H1 (cell line): ENCODE measurements around the gene EGFLAM. TPM values are rescaled to one million over a fixed set of nuclear protein-coding genes. Genes with fewer than 3 reads are reported as not detected.
A peak's percentile ranks its signal among the peaks of the same experiment; 100 is the strongest.

ENCODE experiments used
- CTCF ChIA-PET: fragments of 300-600 bp; sonication (Branson Sonifier 250); formaldehyde crosslinking; loops from one replicate; lab custom pipeline; 2021; ENCODE audit not compliant: partially characterized antibody; lab: Charles Lee
- POLR2A ChIA-PET: fragments of 300-600 bp; sonication (Branson Sonifier 250); formaldehyde crosslinking; loops from one replicate; lab custom pipeline; 2021; ENCODE audit warnings: inconsistent platforms; ENCODE audit not compliant: partially characterized antibody; lab: Charles Lee
- DNase-seq, 2 experiments: peaks; one replicate each; pipeline versions ENCODE4 v3.0.0 to v3.0.0-alpha.2; 2010 to 2022; ENCODE audit warnings: low spot score in 2 of 2, low read depth in 1 of 2, mixed read lengths in 1 of 2
- FAIRE-seq: peaks from 2 replicates; lab custom pipeline; 2011; peaks lifted over from hg19 to GRCh38; lab: Jason Lieb, UNC
- H2AFZ ChIP-seq: 2 replicates; pipeline ENCODE4 v1.8.1; 2012; ENCODE audit warnings: low read length, inconsistent platforms
- H2AK5ac ChIP-seq: 2 replicates; pipeline ENCODE4 v1.6.1; 2013; ENCODE audit warnings: low read depth, low read length
- H2BK120ac ChIP-seq: replicated peaks from 2 replicates; pipeline ENCODE3; 2013; ENCODE audit warnings: low read depth, low read length, inconsistent platforms
- H2BK12ac ChIP-seq: 2 replicates; pipeline ENCODE4 v1.6.1; 2013; ENCODE audit warnings: low read depth, low read length
- H2BK15ac ChIP-seq: 2 replicates; pipeline ENCODE4 v1.6.1; 2013; ENCODE audit warnings: low read length
- H2BK20ac ChIP-seq: 2 replicates; pipeline ENCODE4 v1.6.1; 2013; ENCODE audit warnings: low read length
- H2BK5ac ChIP-seq: 2 replicates; pipeline ENCODE4 v1.6.1; 2013; ENCODE audit warnings: low read depth, low read length
- H3K14ac ChIP-seq: 2 replicates; pipeline ENCODE4 v1.6.1; 2013; ENCODE audit warnings: inconsistent platforms; ENCODE audit not compliant: insufficient read length
- H3K18ac ChIP-seq: 2 replicates; pipeline ENCODE4 v1.6.1; 2013; ENCODE audit warnings: low read length; ENCODE audit errors: extremely low read depth
- H3K23ac ChIP-seq: 2 replicates; pipeline ENCODE4 v1.6.1; 2013; ENCODE audit warnings: inconsistent platforms; ENCODE audit not compliant: insufficient read length
- H3K23me2 ChIP-seq: 2 replicates; pipeline ENCODE4 v1.6.1; 2013; ENCODE audit warnings: low read depth, low read length
- H3K27ac ChIP-seq: 2 replicates; pipeline ENCODE4 v1.6.1; 2011; ENCODE audit warnings: low read depth, low read length, inconsistent platforms
- H3K27me3 ChIP-seq, 4 experiments: replicated peaks in 1 of 4; 1 replicate in 1 of 4; 2 replicates in 3 of 4; pipeline versions ENCODE4 v1.6.1 to v1.8.1; 2011 to 2013; ENCODE audit warnings: low read length in 3 of 4, mild to moderate bottlenecking in 3 of 4, inconsistent platforms in 2 of 4, mixed read lengths in 2 of 4, moderate library complexity in 1 of 4; ENCODE audit not compliant: control insufficient read depth in 3 of 4, insufficient read depth in 3 of 4; ENCODE audit errors: extremely low read depth in 1 of 4
- H3K36me3 ChIP-seq, 4 experiments: 2 replicates each; pipeline versions ENCODE4 v1.6.1 to v1.8.1; 2011 to 2013; ENCODE audit warnings: mild to moderate bottlenecking in 4 of 4, low read length in 3 of 4, moderate library complexity in 2 of 4, control low read depth in 1 of 4, inconsistent platforms in 1 of 4; ENCODE audit not compliant: insufficient read depth in 4 of 4, control insufficient read depth in 2 of 4
- H3K4ac ChIP-seq: replicated peaks from 2 replicates; pipeline ENCODE3; 2013; ENCODE audit warnings: low read length, low read depth, mixed read lengths, inconsistent platforms; ENCODE audit not compliant: insufficient read length
- H3K4me1 ChIP-seq, 4 experiments: replicated peaks in 1 of 4; 1 replicate in 1 of 4; 2 replicates in 3 of 4; pipeline versions ENCODE4 v1.6.1 to v1.8.1; 2011 to 2013; ENCODE audit warnings: low read length in 3 of 4, inconsistent platforms in 2 of 4, mixed read lengths in 1 of 4; ENCODE audit not compliant: insufficient read depth in 4 of 4, control insufficient read depth in 3 of 4
- H3K4me2 ChIP-seq, 2 experiments: 2 replicates each; pipeline versions ENCODE4 v1.6.1 to v1.8.1; 2011 to 2013; ENCODE audit warnings: low read depth in 2 of 2, low read length in 2 of 2, control low read depth in 1 of 2, inconsistent platforms in 1 of 2, mild to moderate bottlenecking in 1 of 2; ENCODE audit not compliant: insufficient read depth in 1 of 2
- H3K4me3 ChIP-seq, 4 experiments: fragments of 200-600, 300-600 bp in 1 of 4; sonication (generic), shearing (Covaris generic), sonication (Bioruptor Twin) in 1 of 4; 2 replicates each; pipeline versions ENCODE4 v1.5.1 to v1.8.1; 2011 to 2016; ENCODE audit warnings: low read length in 4 of 4, low read depth in 3 of 4, control low read depth in 2 of 4, inconsistent platforms in 2 of 4, mild to moderate bottlenecking in 2 of 4, mixed read lengths in 1 of 4, moderate library complexity in 1 of 4; ENCODE audit not compliant: insufficient read depth in 2 of 4; ENCODE audit errors: extremely low read depth in 1 of 4
- H3K56ac ChIP-seq: replicated peaks from 2 replicates; pipeline ENCODE3; 2013; ENCODE audit warnings: low read depth, mild to moderate bottlenecking, mixed read lengths, low read length, inconsistent platforms; ENCODE audit not compliant: insufficient read length
- H3K79me1 ChIP-seq: 2 replicates; pipeline ENCODE4 v1.6.1; 2013; ENCODE audit warnings: low read depth, low read length, control low read depth
- H3K79me2 ChIP-seq, 2 experiments: 2 replicates each; pipeline versions ENCODE4 v1.6.1 to v1.8.1; 2012 to 2013; ENCODE audit warnings: low read length in 2 of 2, mild to moderate bottlenecking in 2 of 2, inconsistent platforms in 1 of 2; ENCODE audit not compliant: insufficient read depth in 2 of 2, control insufficient read depth in 1 of 2
- H3K9ac ChIP-seq, 4 experiments: replicated peaks in 1 of 4; 1 replicate in 1 of 4; 2 replicates in 3 of 4; pipeline versions ENCODE4 v1.6.1 to v1.8.1; 2011 to 2013; ENCODE audit warnings: low read depth in 3 of 4, low read length in 3 of 4, control low read depth in 2 of 4, mild to moderate bottlenecking in 2 of 4, moderate library complexity in 2 of 4, inconsistent platforms in 1 of 4; ENCODE audit errors: extremely low read depth in 1 of 4
- H3K9me3 ChIP-seq, 2 experiments: 2 replicates each; pipeline versions ENCODE4 v1.6.1 to v1.8.1; 2012 to 2013; ENCODE audit warnings: mild to moderate bottlenecking in 2 of 2, moderate library complexity in 2 of 2, control low read depth in 1 of 2, inconsistent platforms in 1 of 2, low read depth in 1 of 2, low read length in 1 of 2, mixed read lengths in 1 of 2; ENCODE audit not compliant: insufficient read depth in 2 of 2
- H4K20me1 ChIP-seq, 2 experiments: replicated peaks in 1 of 2; 2 replicates each; pipeline versions ENCODE3 to v1.8.1; 2011 to 2013; ENCODE audit warnings: inconsistent platforms in 2 of 2, low read length in 2 of 2, mild to moderate bottlenecking in 1 of 2; ENCODE audit not compliant: insufficient read depth in 2 of 2, control insufficient read depth in 1 of 2
- H4K5ac ChIP-seq: 2 replicates; pipeline ENCODE4 v1.6.1; 2013; ENCODE audit warnings: low read length, low read depth, mixed read lengths, inconsistent platforms; ENCODE audit not compliant: insufficient read length
- H4K8ac ChIP-seq: 2 replicates; pipeline ENCODE4 v1.8.0; 2013; ENCODE audit warnings: mild to moderate bottlenecking, moderate library complexity, low read length, inconsistent platforms; ENCODE audit not compliant: insufficient read depth; ENCODE audit errors: extremely low read depth
- H4K91ac ChIP-seq: replicated peaks from 2 replicates; pipeline ENCODE3; 2013; ENCODE audit warnings: low read length, mixed read lengths, inconsistent platforms; ENCODE audit not compliant: insufficient read length
- BCL11A ChIP-seq, 2 experiments: IDR thresholded peaks; one replicate each; pipeline ENCODE4 v1.6.1; 2011; ENCODE audit warnings: low read depth in 2 of 2, low read length in 2 of 2, mild to moderate bottlenecking in 2 of 2
- CREB1 ChIP-seq: IDR thresholded peaks from 2 replicates; pipeline ENCODE4 v1.6.1; 2012; ENCODE audit warnings: inconsistent platforms
- EGR1 ChIP-seq: IDR thresholded peaks from 2 replicates; pipeline ENCODE4 v1.6.1; 2011; ENCODE audit warnings: low read depth, low read length, borderline replicate concordance
- GTF2F1 ChIP-seq: IDR thresholded peaks from 2 replicates; pipeline ENCODE4 v1.6.1; 2012; ENCODE audit warnings: low read depth, low read length, improper control_type of control experiment, borderline replicate concordance
- HDAC2 ChIP-seq, 2 experiments: fragments of 300-600 bp in 1 of 2; sonication (generic) in 1 of 2; IDR thresholded peaks; 2 replicates each; pipeline ENCODE4 v1.6.1; 2011 to 2012; ENCODE audit warnings: low read depth in 2 of 2, low read length in 2 of 2, mild to moderate bottlenecking in 2 of 2, moderate library complexity in 2 of 2, borderline replicate concordance in 1 of 2, inconsistent platforms in 1 of 2
- POLR2A ChIP-seq, 2 experiments: IDR thresholded peaks; 1 replicate in 1 of 2; 2 replicates in 1 of 2; pipeline ENCODE4 v1.6.1; 2011; ENCODE audit warnings: low read depth in 2 of 2, low read length in 2 of 2, mild to moderate bottlenecking in 2 of 2; ENCODE audit errors: control extremely low read depth in 1 of 2
- SRF ChIP-seq: IDR thresholded peaks from 2 replicates; pipeline ENCODE4 v1.6.1; 2011; ENCODE audit warnings: mild to moderate bottlenecking, low read depth, low read length, moderate library complexity
- WGBS, 2 experiments: shearing (Covaris generic) in 1 of 2; methylation state at CpG; one replicate each; pipeline versions ENCODE4 v1.1.6 to v1.1.7; 2013 to 2015; ENCODE audit warnings: low lambda C conversion rate in 2 of 2, mixed read lengths in 2 of 2, inconsistent platforms in 1 of 2, low coverage in 1 of 2, missing lambda C conversion rate in 1 of 2; ENCODE audit not compliant: insufficient replicate concordance in 2 of 2, insufficient coverage in 1 of 2, insufficient read length in 1 of 2; ENCODE audit errors: extremely low coverage in 1 of 2, missing lambda C conversion rate in 1 of 2; 5-methylcytosine and 5-hydroxymethylcytosine counted together
- polyA plus RNA-seq, 7 experiments: library from polyadenylated mRNA; depleted of rRNA in 3 of 7; stranded (reverse) in 5 of 7; unstranded in 2 of 7; fragments of >200 nt in 5 of 7; fragments of 200-250 nt in 2 of 7; gene quantifications; 1 replicate in 5 of 7; 2 replicates in 1 of 7; 4 replicates in 1 of 7; pipeline versions ENCODE4 v1.2.1 to v1.2.3, GENCODE V29; 2011 to 2013; ENCODE audit warnings: missing spikeins in 2 of 7, mixed read lengths in 2 of 7
- total RNA-seq: library from RNA; stranded (reverse); fragmentation: NEBNext Ultra II Directional; extraction: Animal tissue kit (Norgen Biotek cat#: 25700); gene quantifications from 2 replicates; pipeline ENCODE4 v1.2.1, GENCODE V29; 2021

The EGFLAM gene
- total and polyA plus RNA-seq, 2 of the 8 experiments (the other 6 are each of a cell fraction or from before 2014, with no cell fraction given), result 0.20 to 0.24 TPM

GRCh38 chr5:38420691-38421390 lies 162.5 kb downstream of the EGFLAM start:
- FAIRE-seq, result no peak
- H2BK5ac ChIP-seq, result no peak overlapping the region
- 80% methylated on average over 6 of the region's 6 CpGs; no CpG with 5 or more reads in 1 of the 2 experiments for WGBS, 2 experiments
- no peak for TF ChIP-seq POLR2A (IDR thresholded peaks at IDR 0.05; ENCODE audit: control extremely low read depth in 1 of 2, low read depth in 2 of 2, low read length in 2 of 2)
- TF ChIP-seq CREB1, result no peak
- TF ChIP-seq BCL11A (IDR thresholded peaks at IDR 0.05; ENCODE audit: low read depth in 2 of 2, low read length in 2 of 2), result no peak
- TF ChIP-seq SRF, result no peak
- no peak for TF ChIP-seq EGR1
- TF ChIP-seq GTF2F1, result no peak
- TF ChIP-seq HDAC2 (IDR thresholded peaks at IDR 0.05; ENCODE audit: borderline replicate concordance in 1 of 2, low read depth in 2 of 2, low read length in 2 of 2), result no peak

More at GRCh38 chr5:38420691-38421390, 162.5 kb downstream of the EGFLAM start:
- Histone ChIP-seq H3K79me1 (no peaks in the 10 kb centered on the region), H3K27me3 (no peaks in the 10 kb centered on the region), H2BK20ac (0 out of 2 replicates have a peak overlapping the region, but pooled peaks have one; percentile 32), H3K4me3 (no peak overlapping the region), H2AFZ (no peak overlapping the region), H3K4me2 (no peak overlapping the region), H3K23ac (no peak overlapping the region), H3K27ac (no peak overlapping the region), H2BK12ac (no peak overlapping the region), H3K4ac (no peak overlapping the region), H3K36me3 (no peaks in the 10 kb centered on the region), H4K5ac (no peak overlapping the region), H3K56ac (no peak overlapping the region), H3K9ac (no peak overlapping the region), H4K8ac (no peak overlapping the region), H3K14ac (no peak overlapping the region), H3K4me1 (peaks cover 0 to 8% (median 3%) of the 10 kb centered on the region in 4 experiments; a peak in 3 of 7 replicates), H3K9me3 (no peaks in the 10 kb centered on the region), H2AK5ac (no peak overlapping the region), H4K91ac (no peak overlapping the region), H3K79me2 (no peaks in the 10 kb centered on the region), H4K20me1 (no peaks in the 10 kb centered on the region), H2BK120ac (no peak overlapping the region), H3K18ac (no peak overlapping the region), H3K23me2 (no peaks in the 10 kb centered on the region; the same call in 1 of the 2 replicates), H2BK15ac (no peak overlapping the region)
- ChIA-PET CTCF (interaction anchor here (0.5 to 8.7 kb wide), 62 partner anchors 10 to 522 kb away, joined by 3 to 73 read pairs (median 4); no protein-coding TSS in a partner anchor), POLR2A (no interaction called here)
- DNase-seq, result peak in 1 of 2 experiments; percentile 72
